Activated naive CD4-positive, alpha-beta T cell treated with anti-CD3 and anti-CD28 coated beads, Interleukin-2, amount 50 U/mL, for 16 hours (primary cell): Measurements from ENCODE around the gene NHLRC2.

Experiments used
- DNase-seq: peaks from one replicate; pipeline ENCODE4 v3.0.0-alpha.2; 2020

Gene NHLRC2

GRCh38 chr10:113945075-113945686 lies 90.7 kb downstream of the NHLRC2 start:
- DNase-seq, result no peak

- no peak for DNase-seq
Observed at GRCh38 chr10:113945687-113946085, 91.2 kb downstream of the NHLRC2 start.

GRCh38 chr10:113947184-113948041 lies 93.0 kb downstream of the NHLRC2 start:
- no peak for DNase-seq

DNA sequence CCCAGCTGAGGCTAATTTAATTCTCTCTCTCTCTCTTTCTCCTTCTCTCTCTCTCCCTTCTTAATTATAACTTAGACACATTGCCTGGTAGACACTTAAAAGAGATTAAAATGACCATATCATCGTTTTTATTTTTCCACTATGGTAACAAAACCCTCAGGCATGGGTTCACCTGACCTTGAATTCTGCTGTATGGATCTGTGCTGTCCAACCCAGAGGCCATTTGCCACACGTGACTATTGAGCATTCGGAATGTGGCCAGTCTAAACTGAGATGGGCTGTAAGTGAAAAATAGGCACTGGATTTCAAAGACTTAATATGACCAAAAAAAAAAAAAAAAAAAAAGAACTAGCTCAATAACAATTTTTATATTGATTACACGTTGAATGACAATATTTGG lies 93.6 kb downstream of the NHLRC2 start:
- no peak for DNase-seq

DNA sequence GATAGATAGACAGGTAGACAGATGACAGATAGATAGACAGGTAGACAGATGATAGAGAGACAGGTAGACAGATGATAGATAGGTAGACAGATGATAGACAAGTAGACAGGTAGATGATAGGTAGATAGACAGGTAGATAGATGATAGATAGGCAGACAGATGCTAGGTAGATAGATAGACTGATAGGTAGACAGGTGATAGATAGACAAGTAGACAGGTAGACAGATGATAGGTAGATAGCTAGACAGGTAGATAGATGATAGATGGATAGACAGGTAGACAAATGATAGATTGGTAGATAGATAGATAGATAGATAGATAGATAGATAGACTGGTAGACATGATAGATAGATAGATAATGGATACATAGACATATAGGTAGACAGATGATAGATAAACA lies 95.8 kb downstream of the NHLRC2 start:
- no peak for DNase-seq

- no peak for DNase-seq
Observed at GRCh38 chr10:113953505-113954272, 99.2 kb downstream of the NHLRC2 start.

DNA sequence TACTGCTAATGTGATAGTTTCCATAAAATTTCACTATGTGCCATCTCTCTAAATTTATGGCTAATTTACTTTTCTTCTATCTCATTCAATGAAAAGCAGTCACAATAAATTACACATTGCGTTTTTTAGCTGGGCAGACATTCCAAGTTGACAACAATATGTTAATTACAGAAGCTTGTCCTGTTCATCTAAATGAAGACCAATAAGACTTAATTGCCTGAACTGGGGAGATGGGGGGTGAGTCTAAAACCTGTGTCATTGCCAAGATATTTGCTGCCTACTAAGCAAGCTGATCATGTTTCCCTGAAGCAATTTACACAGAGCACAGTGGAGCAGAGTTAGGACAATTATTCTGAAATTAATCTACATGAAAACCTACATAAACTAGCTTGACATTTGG lies 99.9 kb downstream of the NHLRC2 start:
- no peak for DNase-seq

GRCh38 chr10:113957013-113957412 lies 102.6 kb downstream of the NHLRC2 start:
- DNase-seq, result no peak

DNA sequence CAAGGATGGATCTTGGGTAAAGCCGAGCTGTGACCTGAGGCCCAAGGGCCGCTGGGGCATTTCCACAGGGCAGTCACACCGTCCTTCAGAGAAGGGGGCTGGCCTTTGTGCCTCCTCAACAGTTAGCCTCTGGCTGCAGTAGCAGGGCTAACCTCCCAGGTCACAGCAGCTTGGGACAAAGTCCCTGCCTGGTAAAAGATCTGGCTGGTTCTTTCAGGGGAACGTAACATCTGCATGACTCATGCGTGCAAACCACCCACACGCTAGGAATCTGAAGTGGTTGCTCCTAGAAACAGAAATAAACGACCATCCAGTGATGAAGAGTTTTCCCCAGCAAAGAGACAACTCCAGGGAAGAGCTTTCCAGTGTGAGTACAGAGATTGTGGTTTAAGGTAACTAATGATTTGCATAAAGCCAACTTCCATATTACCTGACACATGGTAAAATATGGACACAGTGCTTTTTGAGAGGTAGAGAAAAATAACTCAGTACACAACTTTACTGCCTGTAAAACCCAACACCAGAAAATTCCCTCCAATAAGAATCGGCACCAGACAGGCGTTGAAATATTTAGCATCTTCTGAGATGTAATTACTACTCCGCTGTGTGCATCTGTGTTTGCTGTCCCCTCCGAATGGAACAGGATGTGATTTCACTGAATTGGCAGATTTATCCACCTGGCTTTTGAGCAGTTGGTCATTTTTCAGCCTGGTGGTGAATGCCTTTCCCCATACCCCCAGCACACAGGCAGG lies 104.3 kb downstream of the NHLRC2 start:
- DNase-seq, result no peak

DNA sequence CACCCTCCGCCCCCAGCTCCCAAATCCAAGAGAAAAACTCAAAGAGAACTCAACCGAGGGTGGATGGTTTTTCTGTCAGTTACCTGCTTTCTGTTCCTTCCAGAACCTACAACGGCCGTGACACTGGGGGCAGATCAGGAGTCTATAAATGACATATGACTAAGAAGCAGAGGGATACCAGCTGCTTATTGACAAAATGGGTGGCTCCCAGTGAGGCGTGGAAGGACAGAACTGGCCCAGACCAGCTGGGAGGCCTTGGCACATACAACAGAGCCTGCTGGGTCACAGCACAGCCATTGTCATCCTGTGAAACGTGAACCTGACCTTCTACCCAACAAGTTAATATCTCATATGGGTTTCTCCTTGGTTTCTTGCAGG lies 104.9 kb downstream of the NHLRC2 start:
- no peak for DNase-seq

DNA sequence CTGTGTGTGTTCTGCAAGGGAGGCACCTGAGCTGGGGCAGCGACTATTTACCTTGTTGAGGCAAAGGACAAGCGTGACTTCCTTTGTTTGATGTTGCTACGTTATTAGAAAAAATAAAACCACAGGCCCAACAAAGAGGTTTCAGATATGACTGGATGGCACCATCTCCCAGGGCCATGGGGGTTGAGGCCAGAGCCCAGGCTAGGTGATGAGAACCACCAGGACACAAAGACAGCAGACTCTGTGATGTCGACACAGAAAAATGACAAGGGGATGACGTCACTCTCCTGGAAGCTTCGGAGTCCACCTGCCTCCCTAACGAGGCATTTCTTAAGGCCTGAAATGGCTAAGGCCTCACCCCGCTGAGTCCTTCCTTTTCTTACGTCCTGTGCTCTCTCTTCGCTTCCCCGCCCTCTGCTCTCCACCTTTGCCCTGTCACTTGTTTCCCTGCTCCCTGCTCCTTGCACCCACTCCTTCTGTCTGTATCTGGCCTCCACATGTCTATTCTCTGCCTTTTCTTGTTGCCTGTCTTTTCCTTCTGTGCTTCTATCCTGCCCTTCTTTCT lies 106.2 kb downstream of the NHLRC2 start:
- no peak for DNase-seq

GRCh38 chr10:113961182-113962031 lies 106.9 kb downstream of the NHLRC2 start:
- peak; percentile 45 for DNase-seq

GRCh38 chr10:113965077-113965476 lies 110.6 kb downstream of the NHLRC2 start:
- no peak for DNase-seq

GRCh38 chr10:113965683-113966082 lies 111.2 kb downstream of the NHLRC2 start:
- DNase-seq, result no peak
